Liver (tissue), 3 donors: ENCODE data around the gene FNDC8.

Experiments used
- ATF3 ChIP-seq: IDR thresholded peaks from 2 replicates; pipeline ENCODE4 v1.6.1; 2016; ENCODE audit warnings: antibody characterized with exemption
- CTCF ChIP-seq: fragments of 150-350 bp; IDR thresholded peaks from 2 replicates; pipeline ENCODE4 v1.5.1; 2017; ENCODE audit warnings: improper control_type of control experiment, low read depth, low read length; ENCODE audit not compliant: missing input control
- EGR1 ChIP-seq, 2 donors: IDR thresholded peaks; 2 replicates each; pipeline ENCODE4 v1.6.1; 2016 to 2018; ENCODE audit warnings: antibody characterized with exemption in 2 of 2, low read depth in 2 of 2
- FOXA2 ChIP-seq: IDR thresholded peaks from 2 replicates; pipeline ENCODE4 v1.6.1; 2016; ENCODE audit warnings: antibody characterized with exemption
- GABPA ChIP-seq, 2 donors: IDR thresholded peaks in 1 of 2; conservative IDR thresholded peaks in 1 of 2; 2 replicates each; pipeline ENCODE4 v1.6.1; 2016; ENCODE audit warnings: antibody characterized with exemption in 2 of 2, mild to moderate bottlenecking in 1 of 2, moderate library complexity in 1 of 2
- HNF4A ChIP-seq, 2 donors: conservative IDR thresholded peaks; 2 replicates each; pipeline ENCODE4 v1.6.1; 2016; ENCODE audit warnings: antibody characterized with exemption in 2 of 2, mild to moderate bottlenecking in 2 of 2
- HNF4G ChIP-seq: IDR thresholded peaks from 2 replicates; pipeline ENCODE4 v1.6.1; 2016; ENCODE audit warnings: antibody characterized with exemption
- JUND ChIP-seq, 2 donors: IDR thresholded peaks; 2 replicates each; pipeline ENCODE4 v1.6.1; 2016; ENCODE audit warnings: antibody characterized with exemption in 2 of 2
- RAD21 ChIP-seq, 2 donors: IDR thresholded peaks; 2 replicates each; pipeline ENCODE4 v1.6.1; 2016; ENCODE audit warnings: antibody characterized with exemption in 2 of 2, mild to moderate bottlenecking in 2 of 2
- SP1 ChIP-seq: IDR thresholded peaks from 2 replicates; pipeline ENCODE4 v1.6.1; 2018; ENCODE audit warnings: antibody characterized with exemption, mild to moderate bottlenecking
- TAF1 ChIP-seq: conservative IDR thresholded peaks from 2 replicates; pipeline ENCODE4 v1.6.1; 2016; ENCODE audit warnings: antibody characterized with exemption, mild to moderate bottlenecking
- YY1 ChIP-seq: IDR thresholded peaks from 2 replicates; pipeline ENCODE4 v1.6.1; 2016; ENCODE audit warnings: antibody characterized with exemption, mild to moderate bottlenecking
- ZBTB33 ChIP-seq: IDR thresholded peaks from 2 replicates; pipeline ENCODE4 v1.6.1; 2016; ENCODE audit warnings: antibody characterized with exemption
- donor health status: healthy.
- donor health status: healthy.

GRCh38 chr17:35129154-35129972, 7.9 kb downstream of the FNDC8 start:
- no peak for TF ChIP-seq YY1
- no peak for TF ChIP-seq CTCF
- no peak for TF ChIP-seq ATF3
- no peak for TF ChIP-seq JUND (IDR thresholded peaks at IDR 0.05)
- no peak for TF ChIP-seq GABPA (IDR thresholded peaks at IDR 0.05 in 1 of 2, conservative IDR thresholded peaks at IDR 0.05 in 1 of 2)
- no peak for TF ChIP-seq SP1
- TF ChIP-seq TAF1, result no peak
- TF ChIP-seq HNF4G, result no peak
- no peak for TF ChIP-seq HNF4A (conservative IDR thresholded peaks at IDR 0.05)
- TF ChIP-seq FOXA2, result no peak
- no peak for TF ChIP-seq EGR1 (IDR thresholded peaks at IDR 0.05; ENCODE audit: low read depth in 2 of 2)
- no peak for TF ChIP-seq ZBTB33
- TF ChIP-seq RAD21 (IDR thresholded peaks at IDR 0.05), result no peak
